GM13976 (cell line): ENCODE data around the gene DNASE2B.

Source experiments
- DNase-seq: peaks from one replicate; pipeline ENCODE4 v3.0.0; 2012; ENCODE audit warnings: low spot score
- in situ Hi-C: fragments of 300-500 bp; cut with MboI; formaldehyde crosslinking; loops from one replicate; pipeline ENCODE4 v1.12.0; 2022; ENCODE audit warnings: low sequenced_read_pairs, mixed read lengths, inconsistent platforms; ENCODE audit not compliant: unreplicated experiment
- TF ChIP-seq, protein P1 (sequence below): IDR thresholded peaks from 2 replicates; pipeline ENCODE4 v1.5.1; 2012; ENCODE audit warnings: borderline replicate concordance, mild to moderate bottlenecking; ENCODE audit not compliant: insufficient read depth; ENCODE audit errors: extremely low read depth, missing control alignments, control extremely low read depth

Gene DNASE2B, protein sequence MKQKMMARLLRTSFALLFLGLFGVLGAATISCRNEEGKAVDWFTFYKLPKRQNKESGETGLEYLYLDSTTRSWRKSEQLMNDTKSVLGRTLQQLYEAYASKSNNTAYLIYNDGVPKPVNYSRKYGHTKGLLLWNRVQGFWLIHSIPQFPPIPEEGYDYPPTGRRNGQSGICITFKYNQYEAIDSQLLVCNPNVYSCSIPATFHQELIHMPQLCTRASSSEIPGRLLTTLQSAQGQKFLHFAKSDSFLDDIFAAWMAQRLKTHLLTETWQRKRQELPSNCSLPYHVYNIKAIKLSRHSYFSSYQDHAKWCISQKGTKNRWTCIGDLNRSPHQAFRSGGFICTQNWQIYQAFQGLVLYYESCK

DNA sequence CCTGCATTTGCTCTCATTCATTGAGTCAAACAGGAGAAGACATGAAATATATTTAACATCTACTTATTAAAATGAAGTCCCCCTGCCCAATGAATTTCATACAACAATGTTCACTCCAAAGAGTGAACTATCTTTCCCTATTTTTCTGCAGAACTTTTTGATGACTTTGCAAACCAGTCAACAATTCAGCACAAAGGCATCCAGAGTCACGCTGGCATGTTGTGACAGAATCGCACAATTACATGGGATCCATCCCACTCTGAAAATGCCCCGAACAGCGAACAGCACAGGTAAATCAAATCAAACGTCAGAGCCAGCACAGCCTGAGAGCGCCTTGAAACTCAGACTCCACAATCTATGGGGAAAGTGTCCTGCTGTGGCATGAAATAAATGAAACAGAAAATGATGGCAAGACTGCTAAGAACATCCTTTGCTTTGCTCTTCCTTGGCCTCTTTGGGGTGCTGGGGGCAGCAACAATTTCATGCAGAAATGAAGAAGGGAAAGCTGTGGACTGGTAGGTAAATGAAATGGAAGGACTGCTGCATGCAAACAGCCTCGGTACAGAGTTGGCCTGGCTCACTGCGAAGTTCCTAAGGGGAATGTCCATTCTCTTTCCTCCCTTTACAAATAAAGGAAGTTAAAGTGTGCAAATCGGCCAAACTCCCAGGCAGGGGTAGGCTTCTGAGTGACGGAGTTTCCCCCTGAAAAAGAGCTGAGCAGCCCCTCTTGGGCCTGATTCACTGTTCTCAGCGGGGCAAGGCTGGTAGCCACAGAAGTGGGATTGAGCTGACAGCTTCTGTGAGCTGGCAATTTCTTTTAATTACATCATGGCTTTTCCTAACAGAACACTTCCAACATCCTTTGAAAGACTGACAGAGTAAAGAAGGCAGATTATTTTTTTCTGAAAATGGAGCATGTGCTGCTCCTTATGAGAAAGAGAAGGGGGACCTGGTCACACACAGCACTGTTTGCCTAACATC lies at the start of gene DNASE2B:
DNASE2B (plus strand) TSS at position 310 of the 981 bp plus-strand sequence; CDS start at position 391, 81 bp downstream.
- TF ChIP-seq, protein P1, sequence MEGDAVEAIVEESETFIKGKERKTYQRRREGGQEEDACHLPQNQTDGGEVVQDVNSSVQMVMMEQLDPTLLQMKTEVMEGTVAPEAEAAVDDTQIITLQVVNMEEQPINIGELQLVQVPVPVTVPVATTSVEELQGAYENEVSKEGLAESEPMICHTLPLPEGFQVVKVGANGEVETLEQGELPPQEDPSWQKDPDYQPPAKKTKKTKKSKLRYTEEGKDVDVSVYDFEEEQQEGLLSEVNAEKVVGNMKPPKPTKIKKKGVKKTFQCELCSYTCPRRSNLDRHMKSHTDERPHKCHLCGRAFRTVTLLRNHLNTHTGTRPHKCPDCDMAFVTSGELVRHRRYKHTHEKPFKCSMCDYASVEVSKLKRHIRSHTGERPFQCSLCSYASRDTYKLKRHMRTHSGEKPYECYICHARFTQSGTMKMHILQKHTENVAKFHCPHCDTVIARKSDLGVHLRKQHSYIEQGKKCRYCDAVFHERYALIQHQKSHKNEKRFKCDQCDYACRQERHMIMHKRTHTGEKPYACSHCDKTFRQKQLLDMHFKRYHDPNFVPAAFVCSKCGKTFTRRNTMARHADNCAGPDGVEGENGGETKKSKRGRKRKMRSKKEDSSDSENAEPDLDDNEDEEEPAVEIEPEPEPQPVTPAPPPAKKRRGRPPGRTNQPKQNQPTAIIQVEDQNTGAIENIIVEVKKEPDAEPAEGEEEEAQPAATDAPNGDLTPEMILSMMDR: no peak
- no peak for DNase-seq
- in situ Hi-C loops: no loop called here

DNA sequence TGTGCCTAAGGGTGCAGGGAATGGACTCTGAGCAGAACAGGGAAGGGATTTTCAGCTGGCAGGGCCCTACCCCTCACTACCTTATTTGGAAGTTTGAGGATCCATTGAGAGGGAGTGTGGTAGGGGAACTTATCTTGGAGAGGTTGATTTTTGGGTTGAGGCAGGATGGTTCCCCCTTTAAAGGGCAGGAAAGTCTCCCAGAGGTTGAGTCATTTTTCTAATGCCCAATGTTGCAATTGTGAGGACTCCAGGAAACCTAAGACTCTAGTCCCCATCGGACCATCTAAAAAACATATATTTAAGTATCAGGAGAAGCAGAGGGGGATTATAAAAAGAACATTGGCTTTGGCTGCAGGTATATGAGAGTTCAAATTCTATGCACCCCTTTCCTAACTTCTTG lies 49.5 kb upstream of the DNASE2B start:
- TF ChIP-seq, protein P1: no peak
- no peak for DNase-seq
- in situ Hi-C loops: no loop called here

DNA sequence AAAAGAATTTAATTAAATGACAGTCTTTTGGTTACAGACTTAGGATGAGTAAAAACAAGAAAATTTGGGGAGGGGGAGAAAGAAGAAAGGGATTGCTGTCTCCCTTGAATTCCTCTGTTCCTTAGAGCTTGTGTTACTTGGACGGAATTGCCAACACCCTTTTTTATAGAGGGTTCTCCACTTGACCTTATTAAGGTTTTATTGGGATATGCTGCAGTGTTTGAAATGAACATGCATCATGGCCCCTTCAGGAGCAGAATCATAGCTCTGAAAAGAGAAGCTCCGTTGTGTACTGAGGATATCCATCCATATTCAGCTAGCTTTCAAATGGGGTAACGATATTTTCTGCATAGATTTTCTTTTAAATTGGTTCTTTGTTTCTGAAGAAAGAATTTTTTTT lies 48.2 kb upstream of the DNASE2B start:
- no peak for DNase-seq
- in situ Hi-C loops: no loop called here
- TF ChIP-seq, protein P1: no peak

DNA sequence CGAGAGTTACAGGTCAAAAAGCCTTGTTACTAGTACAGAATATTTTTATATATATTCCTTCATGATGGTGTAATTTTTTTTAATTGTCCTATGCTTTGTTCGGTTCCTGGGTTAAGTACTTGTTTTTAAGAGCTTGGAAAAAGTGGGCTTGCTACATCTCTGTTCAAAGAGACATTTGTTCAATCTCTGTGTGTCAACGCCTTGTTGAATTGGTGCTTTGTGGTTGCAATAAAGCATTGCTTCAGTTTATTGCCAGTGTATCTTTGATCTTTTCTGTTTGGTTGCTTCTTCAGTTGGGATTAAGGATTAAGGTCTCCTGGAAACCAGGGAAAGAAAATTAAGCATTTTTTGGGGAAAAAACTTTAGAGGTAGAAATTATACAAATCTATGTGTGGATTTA lies 47.7 kb upstream of the DNASE2B start:
- in situ Hi-C loops: no loop called here
- TF ChIP-seq, protein P1: no peak
- DNase-seq: no peak

DNA sequence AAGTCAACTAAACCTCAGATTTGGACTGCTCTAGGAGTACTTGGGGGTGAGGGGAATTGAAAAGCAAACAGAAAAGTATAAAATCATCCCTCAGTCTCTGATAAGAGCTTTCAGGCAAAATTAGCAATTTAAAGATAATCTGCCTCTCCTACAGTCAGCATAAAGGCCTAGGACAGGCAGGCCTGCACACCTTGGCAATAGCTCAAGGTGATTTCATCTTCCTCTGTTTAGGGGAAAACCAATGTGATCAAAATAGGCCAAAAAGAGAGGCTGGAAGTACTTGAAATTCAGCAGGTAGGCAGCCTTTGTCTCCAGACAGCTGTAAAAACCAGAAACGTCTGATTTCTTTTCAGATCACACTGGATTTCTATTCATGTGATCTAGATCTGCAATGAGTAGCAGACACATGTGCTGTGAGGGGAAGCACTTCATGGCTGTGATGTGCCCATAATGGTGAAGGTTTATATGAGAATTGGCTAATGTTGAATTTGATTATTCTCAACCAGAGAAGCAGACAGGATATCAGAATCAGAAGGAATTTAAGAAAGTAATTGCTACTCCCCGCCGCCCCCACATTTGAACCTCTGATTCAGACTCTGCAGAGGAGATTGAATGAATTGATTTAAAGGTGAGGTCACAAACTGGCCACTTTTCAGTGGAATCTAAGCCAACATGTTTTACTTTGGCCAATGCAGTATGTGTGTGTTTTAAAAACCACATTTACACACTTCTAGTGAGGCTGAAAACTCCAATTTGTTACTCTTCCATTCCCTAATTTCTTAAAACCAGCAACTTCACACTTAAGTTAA lies 45.8 kb upstream of the DNASE2B start:
- in situ Hi-C loops: no loop called here
- no peak for DNase-seq
- TF ChIP-seq, protein P1: no peak

DNA sequence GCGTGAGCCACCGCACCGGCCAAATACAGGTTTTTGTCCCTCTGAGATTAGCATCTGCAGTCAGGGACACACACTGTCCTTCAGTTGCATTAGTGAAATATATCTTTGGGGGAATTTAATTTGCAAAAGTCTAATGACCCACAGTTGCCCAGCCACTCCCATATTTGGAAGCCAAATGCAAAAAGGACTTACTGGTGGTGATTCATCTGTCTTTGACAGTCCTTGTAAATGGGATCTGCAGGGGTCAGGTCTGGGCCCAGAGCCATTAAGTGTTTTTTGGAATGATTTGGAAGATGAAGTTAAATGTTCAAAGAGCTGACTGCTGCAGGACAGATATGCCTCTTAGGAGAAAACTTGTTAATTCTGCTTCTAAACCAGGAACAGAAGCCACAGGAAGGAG lies 44.6 kb upstream of the DNASE2B start:
- DNase-seq: no peak
- in situ Hi-C loops: no loop called here
- TF ChIP-seq, protein P1: no peak
